ENCODE results near the gene PHC3.

The PHC3 gene

DNA sequence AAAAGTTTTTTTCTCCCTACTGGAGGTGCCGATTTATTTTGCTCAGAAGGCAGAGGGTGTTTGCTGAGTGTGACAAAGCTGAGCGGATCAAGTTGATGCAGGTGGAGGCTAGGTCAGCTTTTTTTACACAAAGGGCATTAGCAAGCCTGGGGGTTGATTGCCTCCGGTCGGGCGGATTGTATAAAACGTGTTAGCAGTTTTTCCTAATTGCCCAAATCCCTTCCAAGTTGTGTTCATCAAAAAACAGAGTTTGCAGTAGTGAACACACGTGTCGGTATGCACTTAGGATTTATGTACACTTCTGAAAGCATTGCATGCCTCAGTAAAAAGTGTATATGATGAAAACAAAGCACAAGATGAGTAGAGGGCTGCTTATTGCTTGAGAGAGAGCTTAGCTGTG, 141.1 kb downstream of the PHC3 start:
- no peak for TF ChIP-seq CTCF (IDR thresholded peaks at IDR 0.05; ENCODE audit: insufficient read depth, low read depth, low read length, missing control alignments)
- peak overlapping the region; percentile 84 for H3K4me3 ChIP-seq (ENCODE audit: low read depth, low read length)
- no peak for DNase-seq (ENCODE audit: low read depth)

- H3K4me3 ChIP-seq (ENCODE audit: low read depth, low read length): peak overlapping the region; percentile 84
- peak; percentile 24 for TF ChIP-seq CTCF (IDR thresholded peaks at IDR 0.05; ENCODE audit: insufficient read depth, low read depth, low read length, missing control alignments)
- DNase-seq (ENCODE audit: low read depth): peak; percentile 59
Observed at GRCh38 chr3:170038434-170039110, 143.0 kb downstream of the PHC3 start.
